Stomach (tissue), 4 donors: Measurements from ENCODE around the gene KCNJ5.

Experiments used
- CTCF ChIP-seq, 7 experiments: fragments of 450-650 bp in 4 of 7; fragments of 200-600 bp in 3 of 7; sonication (generic) in 3 of 7; IDR thresholded peaks; one replicate each; pipeline ENCODE4 v1.5.1; 2016 to 2019; ENCODE audit warnings: antibody characterized with exemption in 7 of 7, control low read depth in 2 of 7, mild to moderate bottlenecking in 1 of 7
- EP300 ChIP-seq: sonication (generic); formaldehyde crosslinking; IDR thresholded peaks from one replicate; pipeline ENCODE4 v1.6.1; 2017; ENCODE audit warnings: antibody characterized with exemption
- POLR2A ChIP-seq, 4 donors: fragments of 450-650 bp; IDR thresholded peaks; one replicate each; pipeline ENCODE4 v1.6.1; 2016; ENCODE audit warnings: antibody characterized with exemption in 4 of 4, control low read depth in 2 of 4, mild to moderate bottlenecking in 1 of 4, moderate library complexity in 1 of 4
- POLR2AphosphoS5 ChIP-seq, 3 donors: sonication (generic); formaldehyde crosslinking; IDR thresholded peaks; one replicate each; pipeline ENCODE4 v1.6.1; 2016; ENCODE audit warnings: antibody characterized with exemption in 3 of 3

GRCh38 chr11:128871168-128871610 is 20.0 kb upstream of the KCNJ5 start:
- no peak for TF ChIP-seq CTCF (IDR thresholded peaks at IDR 0.05)
- TF ChIP-seq POLR2A (IDR thresholded peaks at IDR 0.05), result no peak
- TF ChIP-seq POLR2AphosphoS5 (IDR thresholded peaks at IDR 0.05), result no peak
- no peak for TF ChIP-seq EP300
